ENCODE results near the gene ANO4.

GRCh38 chr12:101116911-101117310 lies 322.3 kb downstream of the ANO4 start:
- no peak for TF ChIP-seq CTCF (IDR thresholded peaks at IDR 0.05; ENCODE audit: borderline replicate concordance, extremely low read depth, low read length, poor library complexity, severe bottlenecking)
- no peak for TF ChIP-seq EZH2 (IDR thresholded peaks at IDR 0.05; ENCODE audit: borderline replicate concordance, low read depth, low read length, severe bottlenecking)
